ENCODE data around the gene KIR3DL3.
"Not testable (repeated sequence)": the region's sequence is repeated elsewhere in the genome, so short reads cannot be mapped to it uniquely, and the experiment has no call there.

KIR3DL3 gene

GRCh38 chr19:54708781-54709180, 15.5 kb upstream of the KIR3DL3 start:
- no peaks in the 10 kb centered on the region for H3K36me3 Mint-ChIP-seq (ENCODE audit: low read depth)
- H3K4me3 Mint-ChIP-seq, result no peak overlapping the region
- no peak overlapping the region for H3K27ac Mint-ChIP-seq
- peaks cover 5% of the 10 kb centered on the region for H3K4me1 Mint-ChIP-seq (ENCODE audit: low read depth)
- H3K9me3 Mint-ChIP-seq, result no peaks in the 10 kb centered on the region
- H3K27me3 Mint-ChIP-seq, result peaks cover 46% of the 10 kb centered on the region
- intact Hi-C loops (cut with micrococcal nuclease), result no loop called here

- Mint-ChIP-seq H3K4me1 (ENCODE audit: low read depth) (peaks cover 5% of the 10 kb centered on the region), H3K27me3 (peaks cover 40% of the 10 kb centered on the region), H3K4me3 (no peak overlapping the region), H3K27ac (no peak overlapping the region), H3K36me3 (ENCODE audit: low read depth) (no peaks in the 10 kb centered on the region), H3K9me3 (no peaks in the 10 kb centered on the region)
- intact Hi-C loops (cut with micrococcal nuclease), result no loop called here
Measured at GRCh38 chr19:54709212-54709948, 14.9 kb upstream of the KIR3DL3 start.

- H3K4me3 Mint-ChIP-seq; H3K4me1 Mint-ChIP-seq (ENCODE audit: low read depth); H3K27ac Mint-ChIP-seq; H3K9me3 Mint-ChIP-seq; intact Hi-C loops (cut with micrococcal nuclease); H3K36me3 Mint-ChIP-seq (ENCODE audit: low read depth): not testable (repeated sequence)
- peaks cover 36% of the 10 kb centered on the region for H3K27me3 Mint-ChIP-seq
Measured at GRCh38 chr19:54709956-54710355, 14.3 kb upstream of the KIR3DL3 start.

GRCh38 chr19:54724644-54725043, 402 bp downstream of the KIR3DL3 start:
- Mint-ChIP-seq H3K27me3 (peaks cover 33% of the 10 kb centered on the region), H3K27ac (no peak overlapping the region), H3K9me3 (peaks cover 23% of the 10 kb centered on the region), H3K36me3 (ENCODE audit: low read depth) (no peaks in the 10 kb centered on the region), H3K4me1 (ENCODE audit: low read depth) (peaks cover 5% of the 10 kb centered on the region), H3K4me3 (no peak overlapping the region)
- intact Hi-C loops (cut with micrococcal nuclease), result no loop called here

- Mint-ChIP-seq H3K36me3 (ENCODE audit: low read depth) (no peaks in the 10 kb centered on the region), H3K4me3 (no peak overlapping the region), H3K27ac (no peak overlapping the region), H3K9me3 (peaks cover 16% of the 10 kb centered on the region), H3K4me1 (ENCODE audit: low read depth) (peaks cover 5% of the 10 kb centered on the region), H3K27me3 (peaks cover 31% of the 10 kb centered on the region)
- intact Hi-C loops (cut with micrococcal nuclease), result no loop called here
Measured at GRCh38 chr19:54725321-54725720, 1.1 kb downstream of the KIR3DL3 start.

GRCh38 chr19:54727562-54727961, 3.3 kb downstream of the KIR3DL3 start:
- Mint-ChIP-seq H3K36me3 (ENCODE audit: low read depth) (no peaks in the 10 kb centered on the region), H3K4me1 (ENCODE audit: low read depth) (peaks cover 13% of the 10 kb centered on the region), H3K27ac (no peak overlapping the region), H3K9me3 (no peaks in the 10 kb centered on the region), H3K27me3 (peaks cover 35% of the 10 kb centered on the region), H3K4me3 (no peak overlapping the region)
- intact Hi-C loops (cut with micrococcal nuclease), result no loop called here

- H3K27ac Mint-ChIP-seq, result no peak overlapping the region
- peaks cover 36% of the 10 kb centered on the region for H3K27me3 Mint-ChIP-seq
- no peaks in the 10 kb centered on the region for H3K36me3 Mint-ChIP-seq (ENCODE audit: low read depth)
- no peak overlapping the region for H3K4me3 Mint-ChIP-seq
- H3K4me1 Mint-ChIP-seq (ENCODE audit: low read depth), result peaks cover 13% of the 10 kb centered on the region
- intact Hi-C loops (cut with micrococcal nuclease), result no loop called here
- H3K9me3 Mint-ChIP-seq, result no peaks in the 10 kb centered on the region
Measured at GRCh38 chr19:54728167-54728566, 3.9 kb downstream of the KIR3DL3 start.

GRCh38 chr19:54729416-54730188, 5.4 kb downstream of the KIR3DL3 start:
- Mint-ChIP-seq H3K27me3 (peaks cover 43% of the 10 kb centered on the region), H3K4me3 (no peak overlapping the region), H3K27ac (no peak overlapping the region), H3K9me3 (peaks cover 11% of the 10 kb centered on the region), H3K36me3 (ENCODE audit: low read depth) (no peaks in the 10 kb centered on the region), H3K4me1 (ENCODE audit: low read depth) (peaks cover 13% of the 10 kb centered on the region)
- intact Hi-C loops (cut with micrococcal nuclease), result no loop called here

GRCh38 chr19:54731191-54731590, 6.9 kb downstream of the KIR3DL3 start:
- H3K27ac Mint-ChIP-seq, result no peak overlapping the region
- peaks cover 14% of the 10 kb centered on the region for H3K9me3 Mint-ChIP-seq
- no peak overlapping the region for H3K4me3 Mint-ChIP-seq
- peaks cover 13% of the 10 kb centered on the region for H3K4me1 Mint-ChIP-seq (ENCODE audit: low read depth)
- intact Hi-C loops (cut with micrococcal nuclease), result no loop called here
- no peaks in the 10 kb centered on the region for H3K36me3 Mint-ChIP-seq (ENCODE audit: low read depth)
- peaks cover 52% of the 10 kb centered on the region for H3K27me3 Mint-ChIP-seq

GRCh38 chr19:54738306-54738705, 14.1 kb downstream of the KIR3DL3 start, which contains the start of gene KIR2DL3:
KIR2DL3 (plus strand) TSS chr19:54738513; CDS start chr19:54738546, 33 bp downstream.
- H3K27ac Mint-ChIP-seq; intact Hi-C loops (cut with micrococcal nuclease); H3K4me3 Mint-ChIP-seq; H3K36me3 Mint-ChIP-seq (ENCODE audit: low read depth): not testable (repeated sequence)
- Mint-ChIP-seq H3K4me1 (ENCODE audit: low read depth) (peaks cover 21% of the 10 kb centered on the region), H3K27me3 (peaks cover 20% of the 10 kb centered on the region), H3K9me3 (peaks cover 14% of the 10 kb centered on the region)

- Mint-ChIP-seq H3K9me3 (peaks cover 11% of the 10 kb centered on the region), H3K36me3 (ENCODE audit: low read depth) (no peaks in the 10 kb centered on the region), H3K4me3 (no peak overlapping the region), H3K27ac (no peak overlapping the region), H3K4me1 (ENCODE audit: low read depth) (peaks cover 21% of the 10 kb centered on the region), H3K27me3 (peaks cover 18% of the 10 kb centered on the region)
- intact Hi-C loops (cut with micrococcal nuclease), result no loop called here
Measured at GRCh38 chr19:54738715-54739114, 14.5 kb downstream of the KIR3DL3 start.

- no peaks in the 10 kb centered on the region for H3K36me3 Mint-ChIP-seq (ENCODE audit: low read depth)
- H3K4me1 Mint-ChIP-seq (ENCODE audit: low read depth), result peaks cover 21% of the 10 kb centered on the region
- no peak overlapping the region for H3K27ac Mint-ChIP-seq
- H3K4me3 Mint-ChIP-seq, result no peak overlapping the region
- H3K9me3 Mint-ChIP-seq, result peaks cover under 1% of the 10 kb centered on the region
- H3K27me3 Mint-ChIP-seq, result peaks cover 13% of the 10 kb centered on the region
- intact Hi-C loops (cut with micrococcal nuclease), result no loop called here
Measured at GRCh38 chr19:54739587-54740497, 15.6 kb downstream of the KIR3DL3 start.

GRCh38 chr19:54741950-54742349, 17.7 kb downstream of the KIR3DL3 start:
- intact Hi-C loops (cut with micrococcal nuclease); H3K36me3 Mint-ChIP-seq (ENCODE audit: low read depth); H3K4me3 Mint-ChIP-seq; H3K9me3 Mint-ChIP-seq; H3K27me3 Mint-ChIP-seq; H3K27ac Mint-ChIP-seq: not testable (repeated sequence)
- H3K4me1 Mint-ChIP-seq (ENCODE audit: low read depth), result peaks cover 23% of the 10 kb centered on the region

GRCh38 chr19:54744080-54744479, 19.8 kb downstream of the KIR3DL3 start:
- H3K27ac Mint-ChIP-seq; H3K9me3 Mint-ChIP-seq; H3K36me3 Mint-ChIP-seq (ENCODE audit: low read depth); intact Hi-C loops (cut with micrococcal nuclease); H3K27me3 Mint-ChIP-seq; H3K4me3 Mint-ChIP-seq: not testable (repeated sequence)
- peaks cover 38% of the 10 kb centered on the region for H3K4me1 Mint-ChIP-seq (ENCODE audit: low read depth)
